ENCODE results near the gene SHISA4.

SHISA4 gene

DNA sequence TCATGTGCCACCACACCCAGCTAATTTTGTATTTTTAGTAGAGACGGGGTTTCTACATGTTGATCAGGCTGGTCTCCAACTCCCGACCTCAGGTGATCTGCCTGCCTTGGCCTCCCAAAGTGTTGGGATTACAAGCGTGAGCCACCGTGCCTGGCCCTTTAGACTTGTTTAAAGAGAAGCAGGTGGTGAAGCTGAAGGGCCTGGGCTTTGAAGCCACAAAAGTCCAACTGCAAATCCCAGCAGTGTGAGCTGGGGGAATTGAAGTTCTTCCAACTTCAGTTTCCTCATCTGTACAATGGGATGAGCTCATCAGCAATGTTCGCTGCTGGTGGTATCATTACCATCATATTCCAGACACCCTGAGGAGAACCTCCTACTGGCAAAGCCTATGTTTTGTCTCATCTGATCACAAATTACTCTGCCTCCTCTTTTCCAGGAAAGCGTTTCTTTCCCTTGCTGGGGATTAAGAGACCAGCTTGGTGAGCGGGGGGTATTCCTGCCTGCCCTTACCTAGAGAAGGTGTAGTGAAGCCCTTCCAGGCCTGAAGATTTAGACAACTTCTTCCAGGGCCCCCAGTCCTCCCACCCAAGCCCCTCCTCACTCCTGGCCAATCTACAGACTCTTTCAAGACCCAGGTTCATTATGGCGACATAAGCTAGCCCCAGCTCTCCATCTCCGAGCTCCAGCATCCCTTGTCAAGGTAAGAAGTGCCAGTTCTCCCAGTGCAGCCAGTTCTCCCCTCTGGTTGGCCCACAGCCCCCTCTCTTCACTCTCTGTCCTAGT is 2.4 kb upstream of the SHISA4 start:
- H3K4me3 ChIP-seq (replicated peaks; ENCODE audit: low read depth, low read length): no peak overlapping the region
- TF ChIP-seq, protein P1, sequence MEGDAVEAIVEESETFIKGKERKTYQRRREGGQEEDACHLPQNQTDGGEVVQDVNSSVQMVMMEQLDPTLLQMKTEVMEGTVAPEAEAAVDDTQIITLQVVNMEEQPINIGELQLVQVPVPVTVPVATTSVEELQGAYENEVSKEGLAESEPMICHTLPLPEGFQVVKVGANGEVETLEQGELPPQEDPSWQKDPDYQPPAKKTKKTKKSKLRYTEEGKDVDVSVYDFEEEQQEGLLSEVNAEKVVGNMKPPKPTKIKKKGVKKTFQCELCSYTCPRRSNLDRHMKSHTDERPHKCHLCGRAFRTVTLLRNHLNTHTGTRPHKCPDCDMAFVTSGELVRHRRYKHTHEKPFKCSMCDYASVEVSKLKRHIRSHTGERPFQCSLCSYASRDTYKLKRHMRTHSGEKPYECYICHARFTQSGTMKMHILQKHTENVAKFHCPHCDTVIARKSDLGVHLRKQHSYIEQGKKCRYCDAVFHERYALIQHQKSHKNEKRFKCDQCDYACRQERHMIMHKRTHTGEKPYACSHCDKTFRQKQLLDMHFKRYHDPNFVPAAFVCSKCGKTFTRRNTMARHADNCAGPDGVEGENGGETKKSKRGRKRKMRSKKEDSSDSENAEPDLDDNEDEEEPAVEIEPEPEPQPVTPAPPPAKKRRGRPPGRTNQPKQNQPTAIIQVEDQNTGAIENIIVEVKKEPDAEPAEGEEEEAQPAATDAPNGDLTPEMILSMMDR (IDR thresholded peaks at IDR 0.05; ENCODE audit: low read length, missing control alignments): no peak
- DNase-seq (ENCODE audit: low read depth): no peak

DNA sequence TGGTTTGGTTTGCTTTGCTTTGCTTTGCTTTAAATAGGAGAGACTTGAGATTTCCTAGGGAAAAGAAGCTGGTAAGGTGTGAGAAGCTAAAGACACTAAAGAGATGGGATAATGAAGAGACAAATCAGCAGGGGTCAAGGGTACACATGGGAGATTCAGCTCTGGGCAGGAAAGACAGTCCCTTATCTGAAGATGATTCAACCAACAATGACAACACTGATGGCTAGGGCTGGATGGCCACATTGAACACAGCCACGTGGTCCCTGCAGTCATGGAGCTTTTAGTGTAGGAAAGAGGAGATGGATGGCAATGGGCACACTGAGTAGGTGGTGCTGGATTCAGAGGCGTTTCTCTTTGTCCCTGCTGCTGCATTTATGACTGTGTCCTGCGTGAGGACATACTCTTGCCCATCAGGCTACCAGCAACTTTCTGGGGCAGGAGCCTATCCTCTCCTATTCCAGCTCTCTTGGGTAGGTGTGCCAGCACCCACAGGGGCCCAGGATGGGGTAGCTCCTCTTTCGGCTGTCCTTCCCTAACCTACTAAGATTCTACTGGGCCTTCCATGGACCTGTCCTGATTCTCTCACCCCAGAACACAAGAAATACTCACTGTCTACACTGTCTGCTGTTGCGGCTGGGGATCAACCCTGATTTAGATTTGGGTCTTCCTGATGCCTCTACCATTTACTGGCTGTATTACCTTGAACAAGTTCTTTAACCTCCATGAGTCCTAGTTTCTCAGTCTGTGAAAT is 1.4 kb upstream of the SHISA4 start:
- no peak for DNase-seq (ENCODE audit: low read depth)
- TF ChIP-seq, protein P1 (IDR thresholded peaks at IDR 0.05; ENCODE audit: low read length, missing control alignments): no peak
- H3K4me3 ChIP-seq (replicated peaks; ENCODE audit: low read depth, low read length): no peak overlapping the region

DNA sequence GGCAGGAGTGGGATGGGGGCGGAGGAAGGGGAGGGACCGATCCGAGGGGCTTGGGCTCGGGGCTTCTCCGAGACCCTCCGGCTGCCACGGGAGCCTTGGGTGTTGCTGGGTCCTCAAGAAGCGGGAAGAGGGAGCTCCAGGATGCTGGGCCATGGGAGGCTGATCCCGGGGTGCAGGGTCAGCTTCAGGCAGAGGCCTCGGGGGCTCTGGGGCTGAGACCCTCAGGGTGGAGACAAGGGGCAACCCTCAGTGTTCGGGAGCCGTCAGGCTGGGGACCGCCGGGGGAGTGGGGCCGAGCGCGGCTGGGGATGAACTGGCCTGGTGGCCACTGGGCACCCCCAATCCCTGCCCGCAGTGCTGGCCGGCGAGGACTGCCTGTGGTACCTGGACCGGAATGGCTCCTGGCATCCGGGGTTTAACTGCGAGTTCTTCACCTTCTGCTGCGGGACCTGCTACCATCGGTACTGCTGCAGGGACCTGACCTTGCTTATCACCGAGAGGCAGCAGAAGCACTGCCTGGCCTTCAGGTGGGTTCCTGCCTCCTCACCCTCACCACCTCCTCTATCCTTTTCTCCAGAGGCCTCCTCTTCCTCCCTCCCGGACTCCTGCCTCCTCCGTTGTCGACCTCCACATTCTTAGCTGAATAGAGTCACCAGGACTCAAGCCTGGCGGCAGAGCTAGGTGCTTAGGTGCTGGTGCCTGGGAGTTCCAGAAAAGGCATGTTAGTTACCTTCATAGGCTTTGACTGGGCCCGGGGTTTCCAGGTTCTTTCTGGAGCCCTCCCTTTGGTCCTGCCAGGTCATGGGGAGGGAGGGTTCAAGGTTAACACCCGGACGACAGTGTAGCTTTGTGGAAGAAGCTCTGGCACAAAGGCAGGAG is 631 bp downstream of the SHISA4 start:
- no peak for DNase-seq (ENCODE audit: low read depth)
- H3K4me3 ChIP-seq (replicated peaks; ENCODE audit: low read depth, low read length): peak overlapping the region; percentile 71
- TF ChIP-seq, protein P1 (IDR thresholded peaks at IDR 0.05; ENCODE audit: low read length, missing control alignments): no peak

DNA sequence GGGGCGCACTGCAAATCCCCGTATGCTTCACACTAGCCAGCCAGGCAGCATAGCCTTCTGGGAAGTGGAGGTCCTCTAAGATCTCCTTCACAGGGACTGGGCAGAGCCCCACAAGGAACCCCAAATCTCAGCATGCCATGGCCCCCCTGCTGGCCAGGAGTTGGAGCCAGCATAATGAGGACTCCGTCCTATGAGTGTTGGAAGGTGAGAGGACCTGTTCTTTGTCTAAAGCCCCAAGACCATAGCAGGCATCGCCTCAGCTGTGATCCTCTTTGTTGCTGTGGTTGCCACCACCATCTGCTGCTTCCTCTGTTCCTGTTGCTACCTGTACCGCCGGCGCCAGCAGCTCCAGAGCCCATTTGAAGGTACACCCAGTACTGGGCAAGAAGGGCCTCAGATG is 1.5 kb downstream of the SHISA4 start:
- TF ChIP-seq, protein P1 (IDR thresholded peaks at IDR 0.05; ENCODE audit: low read length, missing control alignments): no peak
- no peak for DNase-seq (ENCODE audit: low read depth)

DNA sequence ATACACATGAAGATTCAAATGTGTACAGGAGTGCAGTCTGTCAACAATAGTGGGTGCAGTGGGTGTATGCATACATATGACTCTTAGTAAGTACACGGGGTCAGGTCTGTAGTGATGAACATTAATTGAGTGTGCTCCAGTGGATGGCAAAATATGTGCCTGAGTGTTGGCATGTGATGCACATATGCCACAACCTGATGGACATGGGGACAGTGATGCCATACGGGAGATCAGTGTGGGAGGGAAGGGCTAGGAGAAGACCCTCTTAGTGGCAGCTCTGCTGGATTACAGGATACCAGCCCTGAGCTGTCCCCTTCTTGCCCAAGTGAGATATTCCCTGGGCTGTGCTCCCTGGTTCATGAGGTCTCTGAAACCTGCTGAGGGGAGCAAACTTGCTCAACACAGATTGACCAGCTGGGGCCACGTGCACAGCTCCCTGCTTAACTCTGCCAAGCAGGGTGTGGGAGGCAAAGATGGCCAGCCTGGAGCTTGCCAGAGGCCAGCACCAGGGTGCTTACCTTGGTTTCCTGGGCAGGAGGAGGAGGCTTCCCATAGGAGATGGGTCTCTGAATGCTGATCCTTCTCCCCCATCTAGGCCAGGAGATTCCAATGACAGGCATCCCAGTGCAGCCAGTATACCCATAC is 2.2 kb downstream of the SHISA4 start:
- TF ChIP-seq, protein P1 (IDR thresholded peaks at IDR 0.05; ENCODE audit: low read length, missing control alignments): no peak
- no peak for DNase-seq (ENCODE audit: low read depth)
- H3K4me3 ChIP-seq (replicated peaks; ENCODE audit: low read depth, low read length): no peak overlapping the region

More for the DNA sequence above, 1.5 kb downstream of the SHISA4 start:
- H3K4me3 ChIP-seq (replicated peaks; ENCODE audit: low read depth, low read length): no peak overlapping the region

DNA sequence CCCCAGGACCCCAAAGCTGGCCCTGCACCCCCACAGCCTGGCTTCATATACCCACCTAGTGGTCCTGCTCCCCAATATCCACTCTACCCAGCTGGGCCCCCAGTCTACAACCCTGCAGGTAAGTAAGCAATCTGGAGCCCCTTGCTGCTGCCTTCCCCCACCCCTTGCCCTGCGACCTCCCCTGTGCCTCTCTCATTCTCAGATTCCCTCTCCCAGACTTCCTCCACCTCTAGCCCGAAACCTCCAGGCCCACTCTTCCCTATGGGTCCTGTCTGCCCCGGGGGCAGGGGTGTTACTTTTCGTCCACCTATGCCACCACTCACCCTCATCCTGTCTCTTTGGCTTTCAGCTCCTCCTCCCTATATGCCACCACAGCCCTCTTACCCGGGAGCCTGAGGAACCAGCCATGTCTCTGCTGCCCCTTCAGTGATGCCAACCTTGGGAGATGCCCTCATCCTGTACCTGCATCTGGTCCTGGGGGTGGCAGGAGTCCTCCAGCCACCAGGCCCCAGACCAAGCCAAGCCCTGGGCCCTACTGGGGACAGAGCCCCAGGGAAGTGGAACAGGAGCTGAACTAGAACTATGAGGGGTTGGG is 2.9 kb downstream of the SHISA4 start:
- TF ChIP-seq, protein P1 (IDR thresholded peaks at IDR 0.05; ENCODE audit: low read length, missing control alignments): no peak
- no peak overlapping the region for H3K4me3 ChIP-seq (replicated peaks; ENCODE audit: low read depth, low read length)
- no peak for DNase-seq (ENCODE audit: low read depth)

All from fibroblast of pulmonary artery (primary cell).